ENCODE data around the gene SPOUT1. TPM values are rescaled to one million over a fixed set of nuclear protein-coding genes. Genes with fewer than 3 reads are reported as not detected.

The SPOUT1 gene
- polyA plus RNA-seq, 2 of the 4 experiments (the other 2 are of a cell fraction), result 24.3 to 28.5 TPM

DNA sequence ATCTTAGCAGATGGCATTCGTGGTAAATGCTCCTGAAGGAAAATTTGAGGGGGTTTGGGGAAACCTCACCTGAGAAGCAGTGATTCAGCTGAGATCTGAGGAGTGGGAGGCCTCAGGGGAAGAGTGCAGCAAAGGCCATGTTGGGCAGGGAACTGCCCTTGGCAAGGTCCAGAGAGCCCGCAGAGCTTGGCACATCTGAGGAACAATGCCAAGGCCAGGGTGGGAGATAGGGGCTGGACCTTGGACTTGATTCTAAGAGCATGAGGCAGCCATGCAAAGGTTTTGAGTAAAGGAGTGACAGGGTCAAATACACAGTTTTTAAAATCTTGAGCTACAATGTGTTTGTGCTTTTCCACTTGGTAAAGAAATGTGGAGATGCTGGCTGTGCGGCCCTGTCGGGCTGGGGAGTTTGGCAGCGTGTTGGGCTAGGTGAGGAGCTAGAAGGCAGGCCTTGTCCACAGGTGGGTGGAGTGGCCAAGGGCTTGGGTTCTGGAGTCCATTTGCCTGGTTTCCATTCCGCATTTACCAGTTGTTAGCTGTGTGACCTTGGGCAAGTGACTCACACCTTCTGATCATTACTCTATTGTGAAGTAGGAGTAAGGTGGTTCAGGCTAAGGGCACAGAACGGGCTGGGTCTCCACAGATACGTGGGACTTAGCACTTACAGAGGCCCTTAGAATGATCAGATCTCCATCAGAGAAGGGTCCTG is 36.5 kb downstream of the SPOUT1 start (continued):
- TF ChIP-seq, protein P1, sequence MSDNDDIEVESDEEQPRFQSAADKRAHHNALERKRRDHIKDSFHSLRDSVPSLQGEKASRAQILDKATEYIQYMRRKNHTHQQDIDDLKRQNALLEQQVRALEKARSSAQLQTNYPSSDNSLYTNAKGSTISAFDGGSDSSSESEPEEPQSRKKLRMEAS (IDR thresholded peaks at IDR 0.05), result no peak

DNA sequence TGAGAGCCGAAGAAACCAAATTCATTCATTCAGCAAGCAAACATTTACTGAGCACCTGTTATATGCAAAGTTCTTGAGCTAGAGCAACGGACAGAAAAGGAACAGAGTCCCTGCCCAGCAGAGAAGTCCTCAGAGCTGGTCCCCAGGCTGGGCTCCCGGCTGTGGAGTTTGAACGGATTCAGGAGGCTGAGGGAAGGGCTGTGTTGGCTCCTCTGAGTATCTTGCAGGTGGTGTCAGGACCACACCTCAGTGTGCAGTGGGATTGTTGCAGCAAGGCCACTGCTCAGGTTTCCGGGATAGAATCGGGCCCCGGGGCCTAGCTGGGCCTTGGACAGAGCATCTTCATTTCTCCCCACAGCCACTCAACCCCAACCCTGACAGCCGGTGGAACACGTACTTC is 37.5 kb downstream of the SPOUT1 start:
- no peak for FAIRE-seq

DNA sequence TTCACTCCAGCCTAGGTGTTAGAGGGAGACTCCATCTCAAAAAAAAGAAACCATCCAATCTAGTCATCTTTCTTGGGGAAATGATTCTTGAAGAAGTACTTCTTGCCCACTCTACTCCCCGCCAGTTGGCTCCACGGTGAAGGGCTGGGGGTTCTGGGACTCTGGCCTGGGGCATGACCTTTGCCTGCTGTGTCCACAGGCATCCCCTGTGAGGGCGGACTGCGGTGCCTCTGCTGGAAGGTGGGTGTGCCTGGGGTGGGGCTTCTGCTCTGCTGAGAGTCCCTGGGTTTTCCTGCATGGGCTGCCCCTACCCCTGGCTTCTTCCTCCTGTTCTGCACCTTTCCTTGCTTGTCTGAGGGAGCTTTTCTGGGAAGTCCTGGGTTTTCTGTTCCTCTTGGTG is 39.1 kb downstream of the SPOUT1 start:
- 89% methylated on average over 4 of the region's 4 CpGs for WGBS (ENCODE audit: missing lambda C conversion rate)
- FAIRE-seq (no peak), DNase-seq (ENCODE audit: low read depth in 1 of 2, low spot score in 1 of 2) (no peak), ATAC-seq (no peak)
- TF ChIP-seq SMC3 (IDR thresholded peaks at IDR 0.05) (no peak), CHD4 (IDR thresholded peaks at IDR 0.05; ENCODE audit: borderline replicate concordance) (no peak), POLR2A (IDR thresholded peaks at IDR 0.05; ENCODE audit: low read length) (no peak), HOXB5 (CRISPR knock-in tag; IDR thresholded peaks at IDR 0.05) (no peak), JUN (IDR thresholded peaks at IDR 0.05) (no peak), SREBF2 (IDR thresholded peaks at IDR 0.05) (no peak), CHD2 (IDR thresholded peaks at IDR 0.05; ENCODE audit: low read length, partially characterized antibody) (no peak), HOXB13 (CRISPR knock-in tag; IDR thresholded peaks at IDR 0.05; ENCODE audit: low read depth) (no peak), RNF2 (IDR thresholded peaks at IDR 0.05; ENCODE audit: borderline replicate concordance, low read depth) (no peak), HOXA7 (CRISPR knock-in tag; IDR thresholded peaks at IDR 0.05) (no peak), GATA3 (IDR thresholded peaks at IDR 0.05; ENCODE audit: borderline replicate concordance) (no peak), CEBPB (IDR thresholded peaks at IDR 0.05) (no peak)
- TF ChIP-seq, protein P2, sequence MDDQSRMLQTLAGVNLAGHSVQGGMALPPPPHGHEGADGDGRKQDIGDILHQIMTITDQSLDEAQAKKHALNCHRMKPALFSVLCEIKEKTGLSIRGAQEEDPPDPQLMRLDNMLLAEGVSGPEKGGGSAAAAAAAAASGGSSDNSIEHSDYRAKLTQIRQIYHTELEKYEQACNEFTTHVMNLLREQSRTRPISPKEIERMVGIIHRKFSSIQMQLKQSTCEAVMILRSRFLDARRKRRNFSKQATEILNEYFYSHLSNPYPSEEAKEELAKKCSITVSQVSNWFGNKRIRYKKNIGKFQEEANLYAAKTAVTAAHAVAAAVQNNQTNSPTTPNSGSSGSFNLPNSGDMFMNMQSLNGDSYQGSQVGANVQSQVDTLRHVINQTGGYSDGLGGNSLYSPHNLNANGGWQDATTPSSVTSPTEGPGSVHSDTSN (IDR thresholded peaks at IDR 0.05), result no peak
- TF ChIP-seq, protein P3, sequence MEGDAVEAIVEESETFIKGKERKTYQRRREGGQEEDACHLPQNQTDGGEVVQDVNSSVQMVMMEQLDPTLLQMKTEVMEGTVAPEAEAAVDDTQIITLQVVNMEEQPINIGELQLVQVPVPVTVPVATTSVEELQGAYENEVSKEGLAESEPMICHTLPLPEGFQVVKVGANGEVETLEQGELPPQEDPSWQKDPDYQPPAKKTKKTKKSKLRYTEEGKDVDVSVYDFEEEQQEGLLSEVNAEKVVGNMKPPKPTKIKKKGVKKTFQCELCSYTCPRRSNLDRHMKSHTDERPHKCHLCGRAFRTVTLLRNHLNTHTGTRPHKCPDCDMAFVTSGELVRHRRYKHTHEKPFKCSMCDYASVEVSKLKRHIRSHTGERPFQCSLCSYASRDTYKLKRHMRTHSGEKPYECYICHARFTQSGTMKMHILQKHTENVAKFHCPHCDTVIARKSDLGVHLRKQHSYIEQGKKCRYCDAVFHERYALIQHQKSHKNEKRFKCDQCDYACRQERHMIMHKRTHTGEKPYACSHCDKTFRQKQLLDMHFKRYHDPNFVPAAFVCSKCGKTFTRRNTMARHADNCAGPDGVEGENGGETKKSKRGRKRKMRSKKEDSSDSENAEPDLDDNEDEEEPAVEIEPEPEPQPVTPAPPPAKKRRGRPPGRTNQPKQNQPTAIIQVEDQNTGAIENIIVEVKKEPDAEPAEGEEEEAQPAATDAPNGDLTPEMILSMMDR (IDR thresholded peaks at IDR 0.05), result no peak
- TF ChIP-seq, protein P4, sequence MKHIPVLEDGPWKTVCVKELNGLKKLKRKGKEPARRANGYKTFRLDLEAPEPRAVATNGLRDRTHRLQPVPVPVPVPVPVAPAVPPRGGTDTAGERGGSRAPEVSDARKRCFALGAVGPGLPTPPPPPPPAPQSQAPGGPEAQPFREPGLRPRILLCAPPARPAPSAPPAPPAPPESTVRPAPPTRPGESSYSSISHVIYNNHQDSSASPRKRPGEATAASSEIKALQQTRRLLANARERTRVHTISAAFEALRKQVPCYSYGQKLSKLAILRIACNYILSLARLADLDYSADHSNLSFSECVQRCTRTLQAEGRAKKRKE (CRISPR knock-in tag; IDR thresholded peaks at IDR 0.05; ENCODE audit: low read depth), result no peak
- Histone ChIP-seq H3K4me2 (no peak overlapping the region), H3K9me3 (no peaks in the 10 kb centered on the region), H3K27ac (no peak overlapping the region), H3K4me1 (peaks cover 6% of the 10 kb centered on the region; the same call in 2 of the 3 replicates), H3K4me3 (no peak overlapping the region)
- CTCF ChIA-PET, result interaction anchor here (2.3 to 3.1 kb wide), 2 partner anchors 27 to 138 kb away, joined by 5 to 12 read pairs; partner anchors contain the start of gene ENDOG
- POLR2A ChIA-PET, result no interaction called here

More for the DNA sequence above, 37.5 kb downstream of the SPOUT1 start:
- ATAC-seq (no peak), DNase-seq (ENCODE audit: low read depth in 1 of 2, low spot score in 1 of 2) (no peak)
- POLR2A ChIA-PET, result interaction anchor here (0.6 kb wide), 1 partner anchor 340 kb away, joined by 4 read pairs; no protein-coding TSS in a partner anchor
- Histone ChIP-seq H3K27ac (no peak overlapping the region), H3K9me3 (no peaks in the 10 kb centered on the region), H3K4me2 (no peak overlapping the region), H3K4me1 (peaks cover 6% of the 10 kb centered on the region; the same call in 2 of the 3 replicates), H3K4me3 (no peak overlapping the region)
- WGBS (ENCODE audit: missing lambda C conversion rate), result 86% methylated on average over 8 of the region's 9 CpGs
- CTCF ChIA-PET, result interaction anchor here (1.2 to 3.1 kb wide), 7 partner anchors 10 to 157 kb away, joined by 3 to 12 read pairs (median 5); partner anchors contain the start of gene ENDOG
- TF ChIP-seq RCOR1 (IDR thresholded peaks at IDR 0.05; ENCODE audit: low read depth, low read length) (no peak), HEYL (CRISPR knock-in tag; IDR thresholded peaks at IDR 0.05) (no peak), RFX5 (IDR thresholded peaks at IDR 0.05) (no peak), EHMT2 (IDR thresholded peaks at IDR 0.05; ENCODE audit: low read depth) (no peak), MAFK (IDR thresholded peaks at IDR 0.05; ENCODE audit: partially characterized antibody) (no peak), HDAC2 (IDR thresholded peaks at IDR 0.05) (no peak), ESRRA (IDR thresholded peaks at IDR 0.05; ENCODE audit: borderline replicate concordance, low read length) (no peak), RNF2 (IDR thresholded peaks at IDR 0.05; ENCODE audit: borderline replicate concordance, low read depth) (no peak), EHF (CRISPR knock-in tag; IDR thresholded peaks at IDR 0.05) (no peak), ZSCAN20 (CRISPR knock-in tag; IDR thresholded peaks at IDR 0.05) (no peak), KDM1A (IDR thresholded peaks at IDR 0.05; ENCODE audit: low read depth) (no peak), CBX2 (IDR thresholded peaks at IDR 0.05; ENCODE audit: borderline replicate concordance, low read depth) (no peak), CHD4 (IDR thresholded peaks at IDR 0.05; ENCODE audit: borderline replicate concordance) (no peak), JUN (IDR thresholded peaks at IDR 0.05) (no peak), TP53 (CRISPR knock-in tag; IDR thresholded peaks at IDR 0.05) (no peak), RARB (CRISPR knock-in tag; IDR thresholded peaks at IDR 0.05) (no peak), CEBPB (IDR thresholded peaks at IDR 0.05) (no peak), HOXB13 (CRISPR knock-in tag; IDR thresholded peaks at IDR 0.05; ENCODE audit: low read depth) (no peak)
- TF ChIP-seq, protein P2 (IDR thresholded peaks at IDR 0.05), result no peak
